Ishikawa (cell line): ENCODE data around the gene IER5.

Experiments
- CEBPB ChIP-seq: IDR thresholded peaks from 2 replicates; pipeline ENCODE4 v1.6.1; 2012
- CREB1 ChIP-seq: IDR thresholded peaks from 2 replicates; pipeline ENCODE4 v1.6.1; 2012; ENCODE audit warnings: low read depth
- EGR1 ChIP-seq: IDR thresholded peaks from 2 replicates; pipeline ENCODE4 v1.6.1; 2012
- EP300 ChIP-seq: IDR thresholded peaks from 2 replicates; pipeline ENCODE4 v1.6.1; 2012; ENCODE audit warnings: borderline replicate concordance
- FOXM1 ChIP-seq: IDR thresholded peaks from 2 replicates; pipeline ENCODE4 v1.6.1; 2012; ENCODE audit warnings: low read depth, borderline replicate concordance
- NFIC ChIP-seq: IDR thresholded peaks from 2 replicates; pipeline ENCODE4 v1.6.1; 2012
- RAD21 ChIP-seq: IDR thresholded peaks from 2 replicates; pipeline ENCODE4 v1.6.1; 2012; ENCODE audit warnings: low read depth
- REST ChIP-seq: IDR thresholded peaks from 2 replicates; pipeline ENCODE4 v1.6.1; 2012; ENCODE audit warnings: low read depth, mild to moderate bottlenecking
- TAF1 ChIP-seq: IDR thresholded peaks from 2 replicates; pipeline ENCODE4 v1.6.1; 2012; ENCODE audit warnings: low read depth, mild to moderate bottlenecking
- TEAD4 ChIP-seq: IDR thresholded peaks from 2 replicates; pipeline ENCODE4 v1.6.1; 2012
- YY1 ChIP-seq: IDR thresholded peaks from 2 replicates; pipeline ENCODE4 v1.6.1; 2012; ENCODE audit warnings: low read depth
- ZBTB7A ChIP-seq: IDR thresholded peaks from 2 replicates; pipeline ENCODE4 v1.6.1; 2012; ENCODE audit warnings: low read depth
- TF ChIP-seq, protein P1 (sequence below): IDR thresholded peaks from 2 replicates; pipeline ENCODE4 v1.6.1; 2012
- TF ChIP-seq, protein P2 (sequence below): IDR thresholded peaks from 2 replicates; pipeline ENCODE4 v1.6.1; 2012

DNA sequence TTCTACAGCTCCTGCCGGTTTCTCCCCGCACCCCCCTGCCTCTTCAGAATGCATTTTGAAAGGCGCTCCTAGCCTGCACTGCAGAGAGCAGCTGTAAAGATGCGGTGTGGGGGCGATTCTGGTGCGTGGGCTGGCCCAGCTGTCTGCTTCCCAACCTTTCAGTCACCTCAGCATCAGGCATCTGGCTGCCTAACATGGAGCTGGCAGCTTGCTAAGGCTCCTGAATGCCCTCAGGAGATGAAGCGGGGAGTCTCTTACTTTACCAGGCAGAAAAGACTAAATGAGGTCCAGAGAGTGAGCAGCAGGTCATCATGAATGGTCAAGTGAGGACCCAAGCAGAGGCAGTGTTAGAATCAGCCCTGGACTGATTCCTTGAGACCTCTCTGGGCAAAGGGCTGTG, 8.7 kb downstream of the IER5 start:
- TF ChIP-seq CEBPB (no peak), RAD21 (no peak), EP300 (no peak), YY1 (no peak), EGR1 (no peak), REST (no peak), FOXM1 (no peak), CREB1 (no peak), TAF1 (no peak), NFIC (no peak), TEAD4 (no peak), ZBTB7A (no peak)
- TF ChIP-seq, protein P1, sequence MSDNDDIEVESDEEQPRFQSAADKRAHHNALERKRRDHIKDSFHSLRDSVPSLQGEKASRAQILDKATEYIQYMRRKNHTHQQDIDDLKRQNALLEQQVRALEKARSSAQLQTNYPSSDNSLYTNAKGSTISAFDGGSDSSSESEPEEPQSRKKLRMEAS = no peak
- TF ChIP-seq, protein P2, sequence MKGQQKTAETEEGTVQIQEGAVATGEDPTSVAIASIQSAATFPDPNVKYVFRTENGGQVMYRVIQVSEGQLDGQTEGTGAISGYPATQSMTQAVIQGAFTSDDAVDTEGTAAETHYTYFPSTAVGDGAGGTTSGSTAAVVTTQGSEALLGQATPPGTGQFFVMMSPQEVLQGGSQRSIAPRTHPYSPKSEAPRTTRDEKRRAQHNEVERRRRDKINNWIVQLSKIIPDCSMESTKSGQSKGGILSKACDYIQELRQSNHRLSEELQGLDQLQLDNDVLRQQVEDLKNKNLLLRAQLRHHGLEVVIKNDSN = no peak
